GM23338 (cell line): ENCODE data around the gene RYR2.

Experiments
- EZH2phosphoT487 ChIP-seq: fragments of 200-600 bp; sonication (generic); IDR thresholded peaks from one replicate; pipeline ENCODE4 v1.8.1; 2018; ENCODE audit warnings: antibody characterized with exemption; ENCODE audit not compliant: unreplicated experiment
- JUNB ChIP-seq: IDR thresholded peaks from one replicate; pipeline ENCODE4 v1.6.1; 2016; ENCODE audit warnings: antibody characterized with exemption; ENCODE audit not compliant: unreplicated experiment
- POLR2AphosphoS5 ChIP-seq: IDR thresholded peaks from 2 replicates; pipeline ENCODE4 v1.6.1; 2016; ENCODE audit warnings: antibody characterized with exemption, low read depth
- TF ChIP-seq, protein P1 (sequence below), 2 experiments: fragments of 200-600 bp in 1 of 2; sonication (generic) in 1 of 2; conservative IDR thresholded peaks; 2 replicates each; pipeline versions ENCODE4 v1.5.1 to v1.6.1; 2016 to 2017; ENCODE audit warnings: antibody characterized with exemption in 2 of 2, low read depth in 2 of 2, mild to moderate bottlenecking in 2 of 2, moderate library complexity in 1 of 2
- TF ChIP-seq, protein P2 (sequence below): IDR thresholded peaks from one replicate; pipeline ENCODE4 v1.6.1; 2018; ENCODE audit warnings: antibody characterized with exemption; ENCODE audit not compliant: unreplicated experiment

DNA sequence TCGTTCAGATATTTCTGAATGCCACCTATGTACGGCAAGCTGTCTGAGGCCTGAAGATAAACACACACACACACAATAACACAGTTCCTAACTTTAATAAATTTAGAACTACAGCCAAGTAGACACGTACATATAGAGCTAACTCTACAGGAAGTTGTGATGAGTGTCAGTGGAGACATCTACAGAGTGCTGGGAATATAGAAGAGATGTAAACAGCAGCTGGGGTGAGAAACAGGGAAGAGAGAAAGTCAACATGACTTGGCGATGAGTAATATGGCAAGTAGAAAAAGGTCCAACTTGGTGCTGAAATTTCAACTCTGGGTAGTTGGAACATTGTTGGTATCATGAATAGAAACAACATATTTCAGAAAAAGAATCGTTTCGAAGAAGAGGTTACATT, 642.3 kb downstream of the RYR2 start:
- no peak for TF ChIP-seq POLR2AphosphoS5
- TF ChIP-seq, protein P1, sequence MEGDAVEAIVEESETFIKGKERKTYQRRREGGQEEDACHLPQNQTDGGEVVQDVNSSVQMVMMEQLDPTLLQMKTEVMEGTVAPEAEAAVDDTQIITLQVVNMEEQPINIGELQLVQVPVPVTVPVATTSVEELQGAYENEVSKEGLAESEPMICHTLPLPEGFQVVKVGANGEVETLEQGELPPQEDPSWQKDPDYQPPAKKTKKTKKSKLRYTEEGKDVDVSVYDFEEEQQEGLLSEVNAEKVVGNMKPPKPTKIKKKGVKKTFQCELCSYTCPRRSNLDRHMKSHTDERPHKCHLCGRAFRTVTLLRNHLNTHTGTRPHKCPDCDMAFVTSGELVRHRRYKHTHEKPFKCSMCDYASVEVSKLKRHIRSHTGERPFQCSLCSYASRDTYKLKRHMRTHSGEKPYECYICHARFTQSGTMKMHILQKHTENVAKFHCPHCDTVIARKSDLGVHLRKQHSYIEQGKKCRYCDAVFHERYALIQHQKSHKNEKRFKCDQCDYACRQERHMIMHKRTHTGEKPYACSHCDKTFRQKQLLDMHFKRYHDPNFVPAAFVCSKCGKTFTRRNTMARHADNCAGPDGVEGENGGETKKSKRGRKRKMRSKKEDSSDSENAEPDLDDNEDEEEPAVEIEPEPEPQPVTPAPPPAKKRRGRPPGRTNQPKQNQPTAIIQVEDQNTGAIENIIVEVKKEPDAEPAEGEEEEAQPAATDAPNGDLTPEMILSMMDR (conservative IDR thresholded peaks at IDR 0.05; ENCODE audit: low read depth in 2 of 2), result no peak
- TF ChIP-seq JUNB, result no peak
- TF ChIP-seq, protein P2, sequence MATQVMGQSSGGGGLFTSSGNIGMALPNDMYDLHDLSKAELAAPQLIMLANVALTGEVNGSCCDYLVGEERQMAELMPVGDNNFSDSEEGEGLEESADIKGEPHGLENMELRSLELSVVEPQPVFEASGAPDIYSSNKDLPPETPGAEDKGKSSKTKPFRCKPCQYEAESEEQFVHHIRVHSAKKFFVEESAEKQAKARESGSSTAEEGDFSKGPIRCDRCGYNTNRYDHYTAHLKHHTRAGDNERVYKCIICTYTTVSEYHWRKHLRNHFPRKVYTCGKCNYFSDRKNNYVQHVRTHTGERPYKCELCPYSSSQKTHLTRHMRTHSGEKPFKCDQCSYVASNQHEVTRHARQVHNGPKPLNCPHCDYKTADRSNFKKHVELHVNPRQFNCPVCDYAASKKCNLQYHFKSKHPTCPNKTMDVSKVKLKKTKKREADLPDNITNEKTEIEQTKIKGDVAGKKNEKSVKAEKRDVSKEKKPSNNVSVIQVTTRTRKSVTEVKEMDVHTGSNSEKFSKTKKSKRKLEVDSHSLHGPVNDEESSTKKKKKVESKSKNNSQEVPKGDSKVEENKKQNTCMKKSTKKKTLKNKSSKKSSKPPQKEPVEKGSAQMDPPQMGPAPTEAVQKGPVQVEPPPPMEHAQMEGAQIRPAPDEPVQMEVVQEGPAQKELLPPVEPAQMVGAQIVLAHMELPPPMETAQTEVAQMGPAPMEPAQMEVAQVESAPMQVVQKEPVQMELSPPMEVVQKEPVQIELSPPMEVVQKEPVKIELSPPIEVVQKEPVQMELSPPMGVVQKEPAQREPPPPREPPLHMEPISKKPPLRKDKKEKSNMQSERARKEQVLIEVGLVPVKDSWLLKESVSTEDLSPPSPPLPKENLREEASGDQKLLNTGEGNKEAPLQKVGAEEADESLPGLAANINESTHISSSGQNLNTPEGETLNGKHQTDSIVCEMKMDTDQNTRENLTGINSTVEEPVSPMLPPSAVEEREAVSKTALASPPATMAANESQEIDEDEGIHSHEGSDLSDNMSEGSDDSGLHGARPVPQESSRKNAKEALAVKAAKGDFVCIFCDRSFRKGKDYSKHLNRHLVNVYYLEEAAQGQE, result no peak
- no peak for TF ChIP-seq EZH2phosphoT487
